ENCODE data around the gene DHX32. TPM values are rescaled to one million over a fixed set of nuclear protein-coding genes. Genes with fewer than 3 reads are reported as not detected.
"Not testable (repeated sequence)": the region's sequence is repeated elsewhere in the genome, so short reads cannot be mapped to it uniquely, and the experiment has no call there.

Gene DHX32
- total RNA-seq, 1 donor from 2014 or later = 39.4 TPM

DNA sequence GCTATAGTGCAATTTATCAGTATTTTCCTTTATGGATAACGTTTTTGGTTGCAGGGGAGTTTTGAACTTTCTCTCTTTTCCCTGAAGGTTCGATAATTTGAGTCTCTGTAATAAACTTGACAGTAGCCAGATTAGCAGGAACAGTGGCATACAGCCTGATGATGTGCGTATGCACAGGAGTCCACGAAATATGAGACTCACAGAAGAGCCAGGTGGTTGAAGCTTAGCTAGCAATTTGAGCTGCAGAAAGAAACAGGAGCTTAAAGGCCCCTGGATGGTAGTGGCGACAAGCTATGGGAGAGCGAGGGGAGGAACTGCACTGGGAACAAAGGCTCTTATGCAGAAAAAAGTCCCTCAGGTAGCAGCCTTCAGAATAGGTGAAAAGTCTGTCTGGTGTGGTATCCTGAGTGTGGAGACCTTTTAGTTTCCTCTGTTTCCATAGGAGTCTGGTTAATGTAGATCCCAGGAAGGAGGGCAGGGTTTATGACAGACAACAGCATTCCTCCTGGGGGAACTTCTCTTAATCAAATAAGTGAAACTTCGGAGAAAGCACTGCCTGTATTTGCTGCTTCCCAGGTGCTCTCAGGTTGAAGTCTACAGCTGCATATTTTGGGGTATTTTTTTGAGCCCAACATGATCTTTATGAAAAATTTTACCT is 48.0 kb upstream of the DHX32 start:
- H3K4me3 ChIP-seq (ENCODE audit: insufficient read depth, low read depth, low read length) = no peak overlapping the region
- H3K27ac Mint-ChIP-seq (ENCODE audit: unreplicated experiment) = no peak overlapping the region
- FAIRE-seq = no peak

DNA sequence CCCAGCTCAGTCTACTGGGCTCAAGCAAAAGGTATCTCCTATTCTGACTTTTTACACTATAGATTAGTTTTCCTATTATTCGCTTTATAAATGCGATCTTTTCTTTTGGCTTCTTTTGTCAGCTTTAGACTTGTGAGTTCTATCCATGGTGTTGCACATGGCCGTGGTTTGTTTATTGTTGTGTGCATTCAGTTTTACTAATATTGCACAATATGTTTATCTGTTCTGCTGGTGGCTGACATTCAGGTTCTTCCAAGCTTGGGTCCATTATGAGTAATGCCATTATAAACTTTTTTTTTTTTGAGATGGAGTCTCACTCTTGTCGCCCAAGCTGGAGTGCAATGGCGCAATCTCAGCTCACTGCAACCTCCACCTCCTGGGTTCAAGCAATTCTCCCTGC is 46.2 kb upstream of the DHX32 start:
- not testable (repeated sequence) for H3K27me3 ChIP-seq (ENCODE audit: insufficient read depth, low read length); H3K4me2 ChIP-seq (ENCODE audit: low read length); H3K4me3 Mint-ChIP-seq (ENCODE audit: unreplicated experiment); H2AFZ ChIP-seq (ENCODE audit: low read depth, low read length); H3K36me3 Mint-ChIP-seq (ENCODE audit: low read depth, unreplicated experiment); FAIRE-seq; H3K27ac Mint-ChIP-seq (ENCODE audit: unreplicated experiment); H3K9ac ChIP-seq (ENCODE audit: low read length); H3K4me3 ChIP-seq (ENCODE audit: insufficient read depth, low read depth, low read length); H3K79me2 ChIP-seq (ENCODE audit: insufficient read depth, low read length); H3K9me3 ChIP-seq (ENCODE audit: insufficient read depth, low read depth, low read length); H3K36me3 ChIP-seq (ENCODE audit: insufficient read depth, low read length); H3K27ac ChIP-seq (ENCODE audit: low read depth, low read length); H3K4me1 Mint-ChIP-seq (ENCODE audit: low read depth, unreplicated experiment); H4K20me1 ChIP-seq (ENCODE audit: insufficient read depth, low read length); H3K4me1 ChIP-seq (ENCODE audit: insufficient read depth, low read length); H3K9me3 Mint-ChIP-seq (ENCODE audit: unreplicated experiment); DNase-seq (ENCODE audit: low read depth); H3K27me3 Mint-ChIP-seq (ENCODE audit: low read depth, unreplicated experiment)

More for the DNA sequence above, 48.0 kb upstream of the DHX32 start:
- TF ChIP-seq, protein P1, sequence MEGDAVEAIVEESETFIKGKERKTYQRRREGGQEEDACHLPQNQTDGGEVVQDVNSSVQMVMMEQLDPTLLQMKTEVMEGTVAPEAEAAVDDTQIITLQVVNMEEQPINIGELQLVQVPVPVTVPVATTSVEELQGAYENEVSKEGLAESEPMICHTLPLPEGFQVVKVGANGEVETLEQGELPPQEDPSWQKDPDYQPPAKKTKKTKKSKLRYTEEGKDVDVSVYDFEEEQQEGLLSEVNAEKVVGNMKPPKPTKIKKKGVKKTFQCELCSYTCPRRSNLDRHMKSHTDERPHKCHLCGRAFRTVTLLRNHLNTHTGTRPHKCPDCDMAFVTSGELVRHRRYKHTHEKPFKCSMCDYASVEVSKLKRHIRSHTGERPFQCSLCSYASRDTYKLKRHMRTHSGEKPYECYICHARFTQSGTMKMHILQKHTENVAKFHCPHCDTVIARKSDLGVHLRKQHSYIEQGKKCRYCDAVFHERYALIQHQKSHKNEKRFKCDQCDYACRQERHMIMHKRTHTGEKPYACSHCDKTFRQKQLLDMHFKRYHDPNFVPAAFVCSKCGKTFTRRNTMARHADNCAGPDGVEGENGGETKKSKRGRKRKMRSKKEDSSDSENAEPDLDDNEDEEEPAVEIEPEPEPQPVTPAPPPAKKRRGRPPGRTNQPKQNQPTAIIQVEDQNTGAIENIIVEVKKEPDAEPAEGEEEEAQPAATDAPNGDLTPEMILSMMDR (IDR thresholded peaks at IDR 0.05; ENCODE audit: insufficient read depth, low read depth, low read length) = no peak
- no peak for TF ChIP-seq EZH2 (IDR thresholded peaks at IDR 0.05; ENCODE audit: insufficient read depth, low read length)
- no peak for DNase-seq (ENCODE audit: low read depth)
- Histone ChIP-seq H3K9ac (ENCODE audit: low read length) (no peak overlapping the region), H3K79me2 (ENCODE audit: insufficient read depth, low read length) (no peaks in the 10 kb centered on the region), H2AFZ (ENCODE audit: low read depth, low read length) (no peak overlapping the region), H3K4me2 (ENCODE audit: low read length) (no peak overlapping the region), H4K20me1 (ENCODE audit: insufficient read depth, low read length) (no peaks in the 10 kb centered on the region), H3K27me3 (ENCODE audit: insufficient read depth, low read length) (no peaks in the 10 kb centered on the region), H3K36me3 (ENCODE audit: insufficient read depth, low read length) (no peaks in the 10 kb centered on the region), H3K4me1 (ENCODE audit: insufficient read depth, low read length) (no peaks in the 10 kb centered on the region), H3K27ac (ENCODE audit: low read depth, low read length) (no peak overlapping the region), H3K9me3 (ENCODE audit: insufficient read depth, low read depth, low read length) (no peaks in the 10 kb centered on the region)
- Mint-ChIP-seq H3K36me3 (ENCODE audit: low read depth, unreplicated experiment) (peaks cover 2% of the 10 kb centered on the region), H3K4me1 (ENCODE audit: low read depth, unreplicated experiment) (no peaks in the 10 kb centered on the region), H3K9me3 (ENCODE audit: unreplicated experiment) (peaks cover 3% of the 10 kb centered on the region), H3K4me3 (ENCODE audit: unreplicated experiment) (no peak overlapping the region), H3K27me3 (ENCODE audit: low read depth, unreplicated experiment) (no peaks in the 10 kb centered on the region)

DNA sequence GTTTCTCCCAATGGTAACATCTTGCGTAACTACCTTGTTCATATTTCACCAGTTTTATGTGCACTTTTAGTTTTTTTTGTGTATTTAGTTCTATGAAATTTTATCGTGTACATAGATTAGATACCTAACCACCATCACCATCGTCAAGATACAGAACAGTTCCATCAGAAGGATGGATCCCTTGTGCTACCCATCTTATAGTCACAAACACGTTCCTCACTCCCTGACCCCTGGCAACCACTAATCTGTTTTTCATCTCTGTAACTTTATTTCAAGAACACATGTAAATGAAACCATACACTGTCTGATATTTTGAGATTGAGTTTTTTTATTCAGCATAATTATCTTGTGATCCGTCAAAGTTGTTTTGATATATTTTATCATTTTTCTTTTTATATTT is 45.2 kb upstream of the DHX32 start:
- FAIRE-seq (no peak), DNase-seq (ENCODE audit: low read depth) (no peak)
- H3K36me3 Mint-ChIP-seq (ENCODE audit: low read depth, unreplicated experiment) = peaks cover 2% of the 10 kb centered on the region
- no peak for TF ChIP-seq EZH2 (IDR thresholded peaks at IDR 0.05; ENCODE audit: insufficient read depth, low read length)
- TF ChIP-seq, protein P1 (IDR thresholded peaks at IDR 0.05; ENCODE audit: insufficient read depth, low read depth, low read length) = no peak
- Histone ChIP-seq H3K9ac (ENCODE audit: low read length) (no peak overlapping the region), H3K4me3 (ENCODE audit: insufficient read depth, low read depth, low read length) (no peak overlapping the region), H3K4me2 (ENCODE audit: low read length) (no peak overlapping the region), H3K79me2 (ENCODE audit: insufficient read depth, low read length) (no peaks in the 10 kb centered on the region), H3K27ac (ENCODE audit: low read depth, low read length) (no peak overlapping the region), H4K20me1 (ENCODE audit: insufficient read depth, low read length) (no peaks in the 10 kb centered on the region), H3K4me1 (ENCODE audit: insufficient read depth, low read length) (no peaks in the 10 kb centered on the region), H2AFZ (ENCODE audit: low read depth, low read length) (no peak overlapping the region), H3K36me3 (ENCODE audit: insufficient read depth, low read length) (no peaks in the 10 kb centered on the region), H3K9me3 (ENCODE audit: insufficient read depth, low read depth, low read length) (no peaks in the 10 kb centered on the region), H3K27me3 (ENCODE audit: insufficient read depth, low read length) (no peaks in the 10 kb centered on the region)
- peaks cover 3% of the 10 kb centered on the region for H3K4me1 Mint-ChIP-seq (ENCODE audit: low read depth, unreplicated experiment)
- no peak overlapping the region for H3K4me3 Mint-ChIP-seq (ENCODE audit: unreplicated experiment)
- no peaks in the 10 kb centered on the region for H3K27me3 Mint-ChIP-seq (ENCODE audit: low read depth, unreplicated experiment)
- H3K27ac Mint-ChIP-seq (ENCODE audit: unreplicated experiment) = no peak overlapping the region
- H3K9me3 Mint-ChIP-seq (ENCODE audit: unreplicated experiment) = no peaks in the 10 kb centered on the region
